ENCODE measurements around the gene DGUOK.

DGUOK gene

DNA sequence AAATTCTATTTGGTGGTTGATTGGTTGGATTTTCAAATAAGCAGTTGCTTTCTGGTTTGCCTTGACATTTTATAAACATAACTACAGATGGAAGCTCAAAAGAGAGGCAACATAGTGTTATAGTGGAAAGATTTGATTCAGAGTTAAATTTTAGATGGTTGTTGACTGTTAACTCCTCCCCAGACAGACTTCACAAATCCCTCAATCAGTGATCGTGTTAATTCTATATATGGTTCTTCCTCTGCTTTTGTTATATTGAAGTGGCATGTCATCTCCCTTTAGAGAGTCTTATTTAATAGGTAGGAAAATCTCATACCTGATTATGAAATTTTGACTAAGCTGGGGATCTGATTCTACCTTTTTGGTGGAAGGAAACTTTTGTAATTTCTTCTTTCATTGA lies 19.5 kb downstream of the DGUOK start:
- Mint-ChIP-seq H3K27ac (peak overlapping the region; percentile 43), H3K9me3 (ENCODE audit: low read depth) (no peaks in the 10 kb centered on the region), H3K27me3 (no peaks in the 10 kb centered on the region), H3K4me3 (no peak overlapping the region), H3K4me1 (ENCODE audit: low read depth) (peaks cover 91% of the 10 kb centered on the region), H3K36me3 (peaks cover 6% of the 10 kb centered on the region)

DNA sequence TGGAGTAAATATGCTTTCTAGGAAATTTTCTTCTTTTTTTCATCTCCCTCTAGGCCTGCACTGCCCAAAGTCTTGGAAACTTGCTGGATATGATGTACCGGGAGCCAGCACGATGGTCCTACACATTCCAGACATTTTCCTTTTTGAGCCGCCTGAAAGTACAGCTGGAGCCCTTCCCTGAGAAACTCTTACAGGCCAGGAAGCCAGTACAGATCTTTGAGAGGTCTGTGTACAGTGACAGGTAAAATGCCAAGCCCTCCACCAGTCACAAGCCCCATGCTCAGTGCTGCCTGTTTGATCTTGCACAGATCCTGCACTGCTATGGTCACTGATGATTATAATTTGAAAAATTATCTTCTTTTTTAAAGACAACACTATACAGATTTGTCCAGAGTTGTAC lies 20.0 kb downstream of the DGUOK start:
- Mint-ChIP-seq H3K36me3 (peaks cover 10% of the 10 kb centered on the region), H3K4me1 (ENCODE audit: low read depth) (peaks cover 93% of the 10 kb centered on the region), H3K9me3 (ENCODE audit: low read depth) (no peaks in the 10 kb centered on the region), H3K4me3 (no peak overlapping the region), H3K27ac (peak overlapping the region; percentile 43), H3K27me3 (no peaks in the 10 kb centered on the region)

DNA sequence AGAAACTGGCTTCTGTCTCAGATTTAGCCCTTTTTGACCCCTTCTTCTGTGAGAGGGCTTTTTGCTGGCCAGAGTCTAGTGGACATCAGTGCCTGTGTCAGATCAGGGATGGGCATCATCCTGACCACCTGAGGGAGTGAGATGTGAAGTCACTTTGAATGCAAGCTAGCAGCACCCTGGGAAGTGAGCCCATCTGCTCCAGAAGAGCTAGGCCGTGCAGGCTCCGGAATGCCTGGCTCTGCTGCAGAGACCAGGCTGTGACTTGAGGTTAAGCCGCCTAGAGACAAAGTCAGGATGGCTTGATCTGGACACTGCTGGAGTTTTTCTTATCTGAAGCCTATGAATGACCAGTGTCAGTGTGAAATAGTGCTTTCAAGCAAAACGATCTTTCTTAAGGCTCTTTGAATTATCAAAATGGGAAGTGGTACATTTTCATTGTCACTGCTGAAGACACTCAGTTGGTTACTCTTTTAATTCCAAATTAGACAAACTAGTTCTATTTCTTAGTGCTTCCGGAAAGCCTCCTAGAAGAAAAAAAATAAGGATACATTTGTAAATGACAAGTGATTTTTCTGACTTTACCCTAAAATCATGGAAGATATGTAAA lies 20.8 kb downstream of the DGUOK start:
- Mint-ChIP-seq H3K4me1 (ENCODE audit: low read depth) (peaks cover 96% of the 10 kb centered on the region), H3K9me3 (ENCODE audit: low read depth) (no peaks in the 10 kb centered on the region), H3K36me3 (peaks cover 16% of the 10 kb centered on the region), H3K27me3 (no peaks in the 10 kb centered on the region), H3K27ac (no peak overlapping the region), H3K4me3 (no peak overlapping the region)

DNA sequence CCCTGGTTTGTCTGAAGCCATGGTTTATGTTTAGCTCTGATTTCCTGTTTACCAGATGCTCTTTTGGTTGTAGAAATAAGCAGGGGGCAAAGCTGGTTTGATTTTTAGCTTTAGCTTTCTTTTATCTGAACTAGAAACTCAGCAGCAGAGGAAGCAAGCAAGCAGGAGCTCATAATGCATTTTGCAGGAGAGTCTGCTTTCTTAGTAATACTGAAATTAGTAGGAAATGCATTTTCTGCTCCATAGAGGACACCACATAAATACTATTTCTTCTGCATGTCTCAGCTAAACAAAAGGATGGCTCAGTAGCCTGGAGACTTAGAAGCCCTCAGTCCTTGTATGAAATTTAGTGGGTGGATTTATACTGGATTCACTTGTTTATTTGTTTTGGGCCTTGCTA lies 23.1 kb downstream of the DGUOK start:
- Mint-ChIP-seq H3K4me1 (ENCODE audit: low read depth) (peaks cover 86% of the 10 kb centered on the region), H3K4me3 (no peak overlapping the region), H3K27me3 (no peaks in the 10 kb centered on the region), H3K9me3 (ENCODE audit: low read depth) (no peaks in the 10 kb centered on the region), H3K27ac (peak overlapping the region; percentile 72), H3K36me3 (peaks cover 22% of the 10 kb centered on the region)

DNA sequence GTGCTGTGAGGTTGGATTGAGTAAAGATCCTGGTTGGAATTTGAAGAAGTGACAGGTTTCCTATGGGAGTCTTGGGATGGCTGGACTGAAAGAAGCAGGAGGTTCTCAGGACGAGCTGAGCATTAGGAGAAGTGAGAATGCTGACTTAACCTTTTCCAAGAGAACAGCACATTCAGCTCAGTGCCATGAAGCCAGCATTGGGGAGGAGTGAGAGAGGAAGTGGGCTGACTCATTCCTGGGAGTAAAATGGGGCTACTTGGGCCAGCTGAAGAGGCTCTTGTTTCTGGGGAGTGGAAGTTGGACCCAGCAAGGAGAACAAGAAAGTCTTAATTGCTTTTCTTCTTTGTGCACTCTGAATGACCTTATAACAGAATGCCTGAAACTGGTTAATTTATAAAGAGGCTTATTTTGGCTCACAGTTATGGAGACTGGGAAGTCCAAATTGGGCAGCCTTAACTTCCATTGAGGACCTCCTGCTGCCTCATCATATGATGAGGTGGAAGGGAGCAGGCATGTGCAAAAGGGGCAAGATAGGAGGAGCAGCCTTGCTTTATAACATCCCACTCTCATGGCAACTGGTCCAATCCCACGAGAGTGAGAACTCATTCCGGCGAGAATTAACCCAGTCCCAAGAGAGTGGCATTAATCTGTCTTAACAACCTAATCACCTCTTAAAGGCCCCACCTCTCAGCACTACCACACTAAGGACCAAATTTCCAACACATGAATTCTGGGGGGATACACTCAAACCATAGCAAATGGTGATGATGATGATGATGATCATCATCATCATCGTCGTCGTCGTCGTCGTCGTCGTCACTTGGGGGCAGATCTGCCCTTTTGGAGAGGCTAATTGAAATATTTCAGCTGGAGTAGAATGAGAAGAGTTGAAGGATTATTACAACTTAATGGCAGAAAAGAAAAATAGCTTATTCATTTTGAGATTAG lies 26.1 kb downstream of the DGUOK start:
- peaks cover 28% of the 10 kb centered on the region for H3K36me3 Mint-ChIP-seq
- H3K27ac Mint-ChIP-seq = peak overlapping the region; percentile 64
- no peak overlapping the region for H3K4me3 Mint-ChIP-seq

DNA sequence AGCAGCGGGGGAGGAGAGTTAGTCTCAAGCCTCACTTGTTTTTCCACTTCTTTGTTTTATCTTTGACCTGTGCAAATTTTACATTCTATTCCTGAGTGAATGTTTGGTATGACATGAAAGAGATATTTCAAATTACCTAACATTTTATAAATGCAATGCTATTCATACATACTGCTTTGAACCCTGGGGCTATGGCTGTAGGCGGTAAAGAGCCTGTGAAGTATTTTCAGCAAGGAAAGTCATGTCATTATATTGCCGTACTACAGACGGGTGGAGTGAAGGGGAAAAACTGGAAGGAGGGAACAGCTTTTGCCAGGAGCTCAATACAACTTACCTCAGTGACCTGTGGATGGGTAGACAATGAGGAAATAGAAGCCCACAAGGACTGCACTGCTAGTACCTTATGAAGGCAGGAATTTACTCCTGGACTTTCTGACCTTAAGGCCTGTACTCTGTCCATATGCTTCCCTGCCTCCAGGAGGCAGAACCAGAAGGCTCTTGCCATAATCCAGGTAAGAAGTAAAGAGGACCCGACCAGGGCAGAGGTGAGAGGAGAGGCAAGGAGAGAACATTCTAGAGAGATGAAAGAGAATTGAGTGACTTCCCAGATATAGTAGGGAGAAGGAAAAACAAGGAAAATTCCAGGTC lies 29.7 kb downstream of the DGUOK start:
- no peaks in the 10 kb centered on the region for H3K9me3 Mint-ChIP-seq (ENCODE audit: low read depth)
- H3K27ac Mint-ChIP-seq = no peak overlapping the region
- H3K27me3 Mint-ChIP-seq = no peaks in the 10 kb centered on the region
- H3K36me3 Mint-ChIP-seq = peaks cover 38% of the 10 kb centered on the region
- peaks cover 45% of the 10 kb centered on the region for H3K4me1 Mint-ChIP-seq (ENCODE audit: low read depth)
- no peak overlapping the region for H3K4me3 Mint-ChIP-seq

More for the DNA sequence above, 26.1 kb downstream of the DGUOK start:
- Mint-ChIP-seq H3K27me3 (no peaks in the 10 kb centered on the region), H3K9me3 (ENCODE audit: low read depth) (no peaks in the 10 kb centered on the region), H3K4me1 (ENCODE audit: low read depth) (peaks cover 73% of the 10 kb centered on the region)

DNA sequence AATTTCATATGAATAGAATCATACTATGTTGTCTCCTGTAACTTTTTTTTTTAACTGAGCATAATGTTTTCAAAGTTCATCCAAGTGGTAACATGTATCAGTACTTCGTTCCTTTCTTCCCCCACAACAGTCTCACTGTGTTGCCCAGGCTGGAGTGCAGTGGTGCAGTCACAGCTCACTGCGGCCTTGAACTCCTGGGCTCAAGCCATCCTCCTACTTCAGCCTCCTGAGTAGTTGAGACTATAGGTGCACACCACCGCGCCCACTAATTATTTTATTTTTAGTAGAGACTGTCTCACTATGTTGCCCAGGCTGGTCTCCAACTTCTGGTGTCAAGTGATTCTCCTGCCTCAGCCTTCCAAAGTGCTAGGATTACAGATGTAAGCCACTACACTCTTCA lies 34.6 kb downstream of the DGUOK start:
- no peaks in the 10 kb centered on the region for H3K27me3 Mint-ChIP-seq
- H3K9me3 Mint-ChIP-seq (ENCODE audit: low read depth) = no peaks in the 10 kb centered on the region
- peaks cover 45% of the 10 kb centered on the region for H3K4me1 Mint-ChIP-seq (ENCODE audit: low read depth)
- H3K36me3 Mint-ChIP-seq = peaks cover 25% of the 10 kb centered on the region
- no peak overlapping the region for H3K4me3 Mint-ChIP-seq
- H3K27ac Mint-ChIP-seq = no peak overlapping the region

DNA sequence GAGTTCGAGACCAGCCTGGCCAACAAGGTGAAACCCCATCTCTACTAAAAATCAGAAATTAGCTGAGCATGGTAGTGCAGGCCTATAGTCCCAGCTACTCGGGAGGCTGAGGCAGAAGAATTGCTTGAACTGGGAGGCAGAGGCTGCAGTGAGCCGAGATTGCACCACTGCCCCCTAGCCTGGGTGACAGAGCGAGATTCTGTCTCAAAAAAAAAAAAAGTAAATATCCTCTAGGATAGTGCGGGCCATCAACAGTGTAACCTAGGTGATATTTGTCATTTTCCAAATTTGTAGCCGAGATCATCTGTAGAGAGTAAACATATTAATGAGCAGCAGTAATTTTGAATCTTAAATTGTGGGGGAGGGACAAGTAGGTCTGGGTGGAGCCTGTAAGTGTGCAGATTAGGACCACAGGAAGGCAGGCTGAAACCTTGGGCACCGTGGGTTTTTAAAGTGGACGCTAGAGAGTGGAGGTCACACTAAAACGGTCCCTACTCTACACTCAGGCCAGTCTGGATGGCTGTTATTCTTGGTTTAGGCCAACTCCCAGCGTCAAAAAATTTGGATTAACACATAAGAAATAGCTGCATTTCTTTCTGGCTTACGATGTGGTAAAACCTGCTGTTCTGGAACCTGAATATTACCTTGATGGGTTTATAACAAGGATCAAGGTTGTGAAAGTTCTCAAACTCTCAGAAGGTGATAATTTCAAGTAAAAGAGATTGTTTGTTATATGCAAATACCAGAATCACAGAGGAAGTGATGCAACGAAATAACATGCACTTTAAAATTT lies 35.3 kb downstream of the DGUOK start:
- Mint-ChIP-seq H3K27ac (no peak overlapping the region), H3K27me3 (no peaks in the 10 kb centered on the region), H3K4me1 (ENCODE audit: low read depth) (peaks cover 41% of the 10 kb centered on the region), H3K36me3 (peaks cover 22% of the 10 kb centered on the region), H3K4me3 (no peak overlapping the region), H3K9me3 (ENCODE audit: low read depth) (no peaks in the 10 kb centered on the region)

DNA sequence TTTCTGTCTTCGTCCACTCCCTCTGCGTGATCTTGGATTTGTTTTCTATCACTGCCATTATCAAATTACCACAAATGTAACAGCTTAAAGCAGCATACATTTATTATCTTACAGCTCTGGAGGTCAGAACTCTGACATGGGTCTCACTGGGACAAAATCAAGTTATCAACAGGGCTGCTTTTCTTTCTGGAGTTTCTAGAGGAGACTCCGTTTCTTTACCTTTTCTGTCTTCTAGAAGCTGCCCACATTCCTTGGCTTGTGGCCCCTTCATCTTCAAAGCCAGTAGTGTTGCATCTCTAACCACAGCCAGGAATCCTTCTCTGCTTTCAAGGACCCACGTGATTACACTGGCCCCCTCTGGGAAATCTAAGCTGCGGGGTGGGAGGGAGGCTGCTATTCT lies 36.1 kb downstream of the DGUOK start:
- H3K4me3 Mint-ChIP-seq = no peak overlapping the region
- H3K36me3 Mint-ChIP-seq = peaks cover 20% of the 10 kb centered on the region
- H3K27me3 Mint-ChIP-seq = no peaks in the 10 kb centered on the region
- H3K4me1 Mint-ChIP-seq (ENCODE audit: low read depth) = peaks cover 45% of the 10 kb centered on the region
- H3K9me3 Mint-ChIP-seq (ENCODE audit: low read depth) = no peaks in the 10 kb centered on the region
- no peak overlapping the region for H3K27ac Mint-ChIP-seq

DNA sequence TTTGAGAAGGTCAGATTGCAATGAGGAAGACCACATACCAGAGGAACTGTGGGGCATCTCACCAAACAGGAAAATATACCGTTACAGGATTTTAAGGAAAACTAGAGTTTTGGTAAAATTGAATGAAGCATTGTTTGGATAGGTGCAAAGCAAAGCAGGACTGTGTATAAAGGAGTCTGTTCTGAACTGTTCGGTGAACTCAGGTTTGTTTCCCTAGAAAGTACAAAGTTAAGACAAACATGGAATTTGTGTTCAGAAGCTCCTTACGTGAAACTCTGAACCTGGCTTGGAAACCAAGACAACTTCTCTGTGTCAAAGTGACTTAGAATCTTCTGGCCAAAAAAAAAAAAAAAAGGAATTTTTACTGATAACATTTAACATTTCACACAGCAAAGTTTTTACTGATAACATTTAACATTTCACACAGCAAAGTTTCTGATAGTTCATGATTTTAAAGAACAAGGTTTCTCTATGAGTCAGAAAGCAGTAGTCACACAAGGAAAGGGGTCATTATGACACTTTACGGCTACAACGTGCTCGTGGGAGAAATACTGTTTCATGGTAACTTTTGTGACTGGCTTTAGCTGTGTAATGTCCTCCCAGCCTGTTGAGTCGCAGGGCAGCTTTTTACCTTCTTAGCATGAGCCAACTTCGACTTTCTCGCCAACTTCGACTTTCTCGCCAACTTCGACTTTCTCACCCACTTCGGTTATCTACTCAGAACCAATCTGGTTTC lies 36.9 kb downstream of the DGUOK start:
- H3K4me3 Mint-ChIP-seq = peak overlapping the region; percentile 50
- H3K9me3 Mint-ChIP-seq (ENCODE audit: low read depth) = no peaks in the 10 kb centered on the region
- peaks cover 16% of the 10 kb centered on the region for H3K36me3 Mint-ChIP-seq
- H3K27me3 Mint-ChIP-seq = no peaks in the 10 kb centered on the region
- peaks cover 48% of the 10 kb centered on the region for H3K4me1 Mint-ChIP-seq (ENCODE audit: low read depth)
- H3K27ac Mint-ChIP-seq = peak overlapping the region; percentile 78

DNA sequence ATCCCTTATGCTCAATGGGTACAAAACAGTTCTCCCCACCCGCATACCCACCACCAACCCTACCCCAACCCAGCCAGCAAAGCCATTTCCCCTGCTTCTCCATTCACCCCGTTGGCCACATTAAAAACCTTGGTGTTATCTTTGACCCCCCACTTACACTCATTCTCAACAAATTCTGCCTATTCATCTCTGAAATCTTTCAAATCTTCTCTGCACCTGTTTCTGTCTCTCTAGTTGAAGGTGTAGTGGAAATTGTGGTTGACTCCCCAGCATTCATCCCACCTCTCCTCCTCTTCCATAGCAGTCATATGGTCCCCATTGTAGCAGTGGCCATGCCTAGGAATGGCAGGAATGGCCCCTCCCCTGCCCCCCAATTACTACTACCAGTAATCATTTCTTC lies 37.5 kb downstream of the DGUOK start:
- Mint-ChIP-seq H3K4me1 (ENCODE audit: low read depth) (peaks cover 50% of the 10 kb centered on the region), H3K27me3 (no peaks in the 10 kb centered on the region), H3K9me3 (ENCODE audit: low read depth) (no peaks in the 10 kb centered on the region), H3K36me3 (peaks cover 11% of the 10 kb centered on the region), H3K27ac (peak overlapping the region; percentile 78), H3K4me3 (peak overlapping the region; percentile 50)

DNA sequence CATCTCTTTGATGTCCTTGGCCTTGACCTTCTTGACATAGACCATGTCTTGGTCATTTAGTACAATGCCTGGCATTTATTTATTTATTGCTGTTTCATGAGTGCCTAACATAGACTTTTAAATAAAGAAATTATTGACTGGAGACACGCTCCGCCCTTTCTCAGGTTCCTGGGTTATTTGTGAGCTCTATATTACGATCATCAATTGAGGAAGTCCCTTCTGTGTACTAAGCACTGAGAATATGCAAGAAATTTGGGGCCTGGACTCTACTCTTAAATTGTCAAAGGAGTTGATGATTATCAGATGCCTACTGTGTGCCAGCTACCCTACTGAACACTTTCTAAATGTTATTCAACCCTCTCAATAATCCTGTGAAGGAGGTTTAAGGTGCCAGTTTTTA lies 38.4 kb downstream of the DGUOK start:
- Mint-ChIP-seq H3K4me3 (no peak overlapping the region), H3K36me3 (peaks cover 8% of the 10 kb centered on the region), H3K4me1 (ENCODE audit: low read depth) (peaks cover 59% of the 10 kb centered on the region), H3K9me3 (ENCODE audit: low read depth) (no peaks in the 10 kb centered on the region), H3K27me3 (no peaks in the 10 kb centered on the region), H3K27ac (no peak overlapping the region)

DNA sequence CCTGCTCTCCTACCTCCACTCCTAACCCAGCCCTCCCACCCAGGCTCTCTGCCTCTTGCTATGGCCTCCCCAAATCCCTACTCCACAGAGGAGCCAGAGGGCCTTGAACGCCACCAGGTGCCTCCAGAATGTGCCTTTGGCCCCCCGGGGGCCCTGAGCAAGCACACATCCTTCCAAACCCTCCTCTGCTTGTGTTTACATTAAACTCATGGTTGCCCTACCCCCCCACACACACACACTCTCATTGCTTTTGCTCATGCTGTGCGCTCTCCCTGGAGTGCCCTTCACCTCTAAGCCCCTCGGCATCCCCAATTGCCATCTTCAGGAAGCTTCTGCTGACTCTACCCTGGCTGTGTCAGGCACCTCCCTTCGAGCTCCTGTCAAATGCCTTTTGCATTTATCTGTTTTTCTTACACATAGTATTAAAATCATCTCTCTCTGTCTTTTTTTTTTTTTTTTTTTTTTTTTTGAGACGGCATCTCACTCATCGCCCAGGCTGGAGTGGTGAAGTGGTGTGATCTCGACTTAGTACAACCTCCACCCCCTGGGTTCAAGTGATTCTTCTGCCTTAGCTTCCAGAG lies 41.8 kb downstream of the DGUOK start:
- H3K4me1 Mint-ChIP-seq (ENCODE audit: low read depth) = peaks cover 83% of the 10 kb centered on the region
- no peaks in the 10 kb centered on the region for H3K9me3 Mint-ChIP-seq (ENCODE audit: low read depth)
- H3K4me3 Mint-ChIP-seq = peak overlapping the region; percentile 20
- H3K36me3 Mint-ChIP-seq = no peaks in the 10 kb centered on the region
- H3K27me3 Mint-ChIP-seq = no peaks in the 10 kb centered on the region
- H3K27ac Mint-ChIP-seq = no peak overlapping the region

DNA sequence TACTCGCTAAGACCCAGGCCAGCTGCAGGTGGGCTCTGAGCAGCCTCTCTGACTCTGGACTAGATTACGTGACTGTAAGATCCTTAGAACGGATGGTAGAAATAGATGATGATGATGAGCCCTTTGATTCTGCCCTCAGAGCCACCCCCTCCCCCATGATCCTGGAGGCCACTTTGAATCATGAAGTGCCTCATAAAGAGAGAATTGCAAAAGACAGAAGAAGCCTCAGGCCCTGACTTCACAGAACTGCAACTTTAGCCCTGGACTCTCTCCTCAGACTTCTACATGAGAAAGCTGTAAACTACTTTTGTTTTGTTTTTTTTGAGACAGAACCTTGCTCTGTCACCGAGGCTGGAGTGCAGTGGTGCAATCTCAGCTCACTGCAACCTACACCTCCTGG lies 42.7 kb downstream of the DGUOK start:
- Mint-ChIP-seq H3K4me1 (ENCODE audit: low read depth) (peaks cover 74% of the 10 kb centered on the region), H3K36me3 (no peaks in the 10 kb centered on the region)

More for the DNA sequence above, 42.7 kb downstream of the DGUOK start:
- peak overlapping the region; percentile 4 for H3K27ac Mint-ChIP-seq
- no peaks in the 10 kb centered on the region for H3K27me3 Mint-ChIP-seq
- no peaks in the 10 kb centered on the region for H3K9me3 Mint-ChIP-seq (ENCODE audit: low read depth)
- peak overlapping the region; percentile 25 for H3K4me3 Mint-ChIP-seq

All from activated naive CD8-positive, alpha-beta T cell (primary cell).